ENCODE results near the gene SAP25.

DNA sequence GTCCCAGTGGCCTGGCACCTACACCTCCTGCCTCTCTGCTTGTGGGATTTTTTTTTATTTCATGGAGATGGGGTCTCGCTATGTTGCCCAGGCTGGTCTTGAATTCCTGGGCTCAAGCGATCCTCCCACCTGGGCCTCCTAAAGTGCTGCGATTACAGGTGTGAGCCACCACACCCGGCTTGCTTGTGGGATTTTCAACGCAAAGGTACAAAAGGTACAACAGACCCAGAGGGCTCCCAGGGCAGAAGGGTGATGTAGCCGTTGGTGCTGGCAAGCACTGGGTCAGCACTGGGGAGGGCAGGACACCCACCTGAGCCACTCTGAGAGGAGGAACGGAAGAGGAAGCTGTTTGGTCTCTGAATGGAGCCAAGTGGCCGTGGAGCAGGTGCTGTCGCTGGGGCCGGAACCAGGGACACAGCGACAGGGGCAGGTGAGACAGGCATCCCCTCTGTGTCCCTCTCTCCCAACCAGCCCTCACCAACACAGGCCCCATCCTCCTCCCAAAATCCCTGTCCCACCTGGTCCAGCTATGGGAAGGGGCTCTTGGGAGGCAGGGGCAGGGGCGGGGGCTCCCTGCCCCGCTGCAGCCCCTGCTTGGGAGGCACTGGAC lies 2.8 kb upstream of the SAP25 start:
- TF ChIP-seq ZNF274 (IDR thresholded peaks at IDR 0.05; ENCODE audit: low read depth, low read length): no peak
- TF ChIP-seq YY1 (IDR thresholded peaks at IDR 0.05; ENCODE audit: insufficient read depth, insufficient read length): no peak
- TF ChIP-seq SUZ12 (IDR thresholded peaks at IDR 0.05; ENCODE audit: extremely low read depth, insufficient read depth, insufficient read length): no peak
